K562 (cell line): ENCODE data around the gene ITGAL. TPM values are rescaled to one million over a fixed set of nuclear protein-coding genes. Genes with fewer than 3 reads are reported as not detected.

Experiments
- CTBP1 ChIP-seq: fragments of 450-650 bp; IDR thresholded peaks from 2 replicates; pipeline ENCODE4 v1.6.1; 2016; ENCODE audit warnings: borderline replicate concordance
- LEF1 ChIP-seq: fragments of 450-650 bp; IDR thresholded peaks from 2 replicates; pipeline ENCODE4 v1.6.1; 2016; ENCODE audit warnings: mild to moderate bottlenecking
- PHF21A ChIP-seq: fragments of 450-650 bp; IDR thresholded peaks from 2 replicates; pipeline ENCODE4 v1.6.1; 2017; ENCODE audit warnings: low read depth, borderline replicate concordance
- PHTF2 ChIP-seq: fragments of 250-450 bp; sonication (Bioruptor Pico); IDR thresholded peaks from 2 replicates; pipeline ENCODE4 v1.5.0; 2021; ENCODE audit warnings: mild to moderate bottlenecking
- RNF2 ChIP-seq: sonication (generic); IDR thresholded peaks from 2 replicates; pipeline ENCODE4 v1.6.1; 2016
- TOE1 ChIP-seq, 2 experiments: fragments of 450-650 bp in 1 of 2; sonication (generic) in 1 of 2; formaldehyde crosslinking in 1 of 2; IDR thresholded peaks; 2 replicates each; pipeline versions ENCODE4 v1.7.1 to v1.8.0; 2016 to 2022; ENCODE audit warnings: borderline replicate concordance in 2 of 2, mild to moderate bottlenecking in 2 of 2, antibody characterized with exemption in 1 of 2, inconsistent platforms in 1 of 2, low read depth in 1 of 2, missing genetic modification reagents in 1 of 2, moderate library complexity in 1 of 2
- ZFX ChIP-seq: sonication (generic); formaldehyde crosslinking; IDR thresholded peaks from 2 replicates; pipeline ENCODE4 v1.8.0; 2022; ENCODE audit warnings: mild to moderate bottlenecking, missing genetic modification reagents, moderate library complexity
- ZNF124 ChIP-seq: sonication (generic); formaldehyde crosslinking; IDR thresholded peaks from 2 replicates; pipeline ENCODE4 v1.8.1; 2022; ENCODE audit warnings: missing genetic modification reagents
- ZNF76 ChIP-seq: fragments of 250-450 bp; sonication (Bioruptor Pico); IDR thresholded peaks from 2 replicates; pipeline ENCODE4 v1.4.0; 2020; ENCODE audit warnings: mild to moderate bottlenecking, moderate library complexity, borderline replicate concordance
- polyA plus RNA-seq, 8 experiments: library from polyadenylated mRNA; depleted of rRNA in 4 of 8; stranded (reverse) in 5 of 8; unstranded in 3 of 8; fragments of >200 nt; fragmentation: Nextera tagmentation in 2 of 8; fragmentation: Illumina TruSeq in 1 of 8; extraction: Ambion mirVana in 2 of 8; extraction: Trizol in 1 of 8; gene quantifications; 2 replicates each; pipeline versions ENCODE4 v1.2.1 to v1.2.3, GENCODE V29; 2011 to 2014; ENCODE audit warnings: inconsistent platforms in 1 of 8, missing spikeins in 1 of 8
- total RNA-seq, 7 experiments: library from RNA; depleted of rRNA in 6 of 7; stranded (reverse); fragments of >200 nt in 6 of 7; fragmentation: Illumina TruSeq in 2 of 7; extraction: Trizol in 2 of 7; gene quantifications; 2 replicates each; pipeline versions ENCODE4 v1.2.1 to v1.2.3, GENCODE V29; 2011 to 2021; ENCODE audit warnings: low replicate concordance in 1 of 7
- TF ChIP-seq, protein P1 (sequence below), 2 experiments: fragments of 450-650 bp; IDR thresholded peaks; 2 replicates each; pipeline ENCODE4 v1.6.1; 2018; ENCODE audit warnings: mild to moderate bottlenecking in 2 of 2, low read depth in 1 of 2; ENCODE audit not compliant: partially characterized antibody in 2 of 2
- TF ChIP-seq, protein P2 (sequence below), 2 experiments: fragments of 450-650 bp; formaldehyde crosslinking in 1 of 2; IDR thresholded peaks; 2 replicates each; pipeline versions ENCODE4 v1.4.0 to v1.6.1; 2014 to 2020; ENCODE audit warnings: mild to moderate bottlenecking in 2 of 2, borderline replicate concordance in 1 of 2, low read depth in 1 of 2
- TF ChIP-seq, protein P3 (sequence below): fragments of 450-650 bp; IDR thresholded peaks from 2 replicates; pipeline ENCODE4 v1.6.1; 2016; ENCODE audit warnings: mild to moderate bottlenecking

ITGAL gene
- total and polyA plus RNA-seq, 9 of the 15 experiments (the other 6 are each of a cell fraction or from before 2014, with no cell fraction given): 0.01 to 0.53 TPM; not detected in 7

DNA sequence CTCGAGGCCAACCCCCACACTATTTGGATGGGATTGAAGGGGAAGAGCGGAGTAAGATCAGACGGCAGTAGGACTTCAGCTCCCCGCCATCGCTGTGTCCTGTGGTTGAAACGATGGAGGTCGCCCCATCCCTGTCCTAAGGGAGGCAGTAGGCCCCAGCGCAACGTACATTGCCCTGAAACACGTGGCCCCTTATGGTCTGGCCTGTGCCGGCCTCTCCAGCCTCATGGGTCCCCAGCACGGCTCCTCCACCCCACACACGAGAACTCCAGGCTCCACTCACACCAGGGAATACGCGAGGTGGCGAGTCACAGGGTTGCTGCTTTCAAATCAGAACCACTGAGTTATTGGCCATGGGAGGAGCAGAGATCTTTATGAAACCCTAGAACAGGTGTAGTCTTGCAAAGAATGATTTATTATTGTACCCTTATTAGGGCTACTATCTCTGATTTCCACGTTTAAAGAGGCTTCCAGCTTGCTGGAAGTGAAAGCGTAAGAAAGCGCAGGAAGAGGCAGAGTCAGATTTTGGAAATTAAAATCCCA, 42.0 kb upstream of the ITGAL start (continued):
- TF ChIP-seq ZNF124 (no peak), RNF2 (peak; percentile 67; the same call in 1 of the 2 replicates), ZNF76 (CRISPR knock-in tag) (no peak), LEF1 (0 out of 2 replicates have a peak, but pooled peaks have one; percentile 15), PHF21A (peak; percentile 3; the same call in 1 of the 2 replicates), ZFX (CRISPR knock-in tag) (peak; percentile 92), TOE1 (IDR thresholded peaks at IDR 0.05; ENCODE audit: borderline replicate concordance) (peak; percentile 27; the same call in 1 of the 2 replicates), TOE1 (CRISPR knock-in tag; IDR thresholded peaks at IDR 0.05; ENCODE audit: borderline replicate concordance, low read depth) (no peak), CTBP1 (peak; percentile 56; the same call in 1 of the 2 replicates), PHTF2 (CRISPR knock-in tag) (no peak)
- TF ChIP-seq, protein P1, sequence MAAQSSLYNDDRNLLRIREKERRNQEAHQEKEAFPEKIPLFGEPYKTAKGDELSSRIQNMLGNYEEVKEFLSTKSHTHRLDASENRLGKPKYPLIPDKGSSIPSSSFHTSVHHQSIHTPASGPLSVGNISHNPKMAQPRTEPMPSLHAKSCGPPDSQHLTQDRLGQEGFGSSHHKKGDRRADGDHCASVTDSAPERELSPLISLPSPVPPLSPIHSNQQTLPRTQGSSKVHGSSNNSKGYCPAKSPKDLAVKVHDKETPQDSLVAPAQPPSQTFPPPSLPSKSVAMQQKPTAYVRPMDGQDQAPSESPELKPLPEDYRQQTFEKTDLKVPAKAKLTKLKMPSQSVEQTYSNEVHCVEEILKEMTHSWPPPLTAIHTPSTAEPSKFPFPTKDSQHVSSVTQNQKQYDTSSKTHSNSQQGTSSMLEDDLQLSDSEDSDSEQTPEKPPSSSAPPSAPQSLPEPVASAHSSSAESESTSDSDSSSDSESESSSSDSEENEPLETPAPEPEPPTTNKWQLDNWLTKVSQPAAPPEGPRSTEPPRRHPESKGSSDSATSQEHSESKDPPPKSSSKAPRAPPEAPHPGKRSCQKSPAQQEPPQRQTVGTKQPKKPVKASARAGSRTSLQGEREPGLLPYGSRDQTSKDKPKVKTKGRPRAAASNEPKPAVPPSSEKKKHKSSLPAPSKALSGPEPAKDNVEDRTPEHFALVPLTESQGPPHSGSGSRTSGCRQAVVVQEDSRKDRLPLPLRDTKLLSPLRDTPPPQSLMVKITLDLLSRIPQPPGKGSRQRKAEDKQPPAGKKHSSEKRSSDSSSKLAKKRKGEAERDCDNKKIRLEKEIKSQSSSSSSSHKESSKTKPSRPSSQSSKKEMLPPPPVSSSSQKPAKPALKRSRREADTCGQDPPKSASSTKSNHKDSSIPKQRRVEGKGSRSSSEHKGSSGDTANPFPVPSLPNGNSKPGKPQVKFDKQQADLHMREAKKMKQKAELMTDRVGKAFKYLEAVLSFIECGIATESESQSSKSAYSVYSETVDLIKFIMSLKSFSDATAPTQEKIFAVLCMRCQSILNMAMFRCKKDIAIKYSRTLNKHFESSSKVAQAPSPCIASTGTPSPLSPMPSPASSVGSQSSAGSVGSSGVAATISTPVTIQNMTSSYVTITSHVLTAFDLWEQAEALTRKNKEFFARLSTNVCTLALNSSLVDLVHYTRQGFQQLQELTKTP (IDR thresholded peaks at IDR 0.05; ENCODE audit: low read depth in 1 of 2, partially characterized antibody in 2 of 2): peak; percentile 48 to 55
- TF ChIP-seq, protein P2, sequence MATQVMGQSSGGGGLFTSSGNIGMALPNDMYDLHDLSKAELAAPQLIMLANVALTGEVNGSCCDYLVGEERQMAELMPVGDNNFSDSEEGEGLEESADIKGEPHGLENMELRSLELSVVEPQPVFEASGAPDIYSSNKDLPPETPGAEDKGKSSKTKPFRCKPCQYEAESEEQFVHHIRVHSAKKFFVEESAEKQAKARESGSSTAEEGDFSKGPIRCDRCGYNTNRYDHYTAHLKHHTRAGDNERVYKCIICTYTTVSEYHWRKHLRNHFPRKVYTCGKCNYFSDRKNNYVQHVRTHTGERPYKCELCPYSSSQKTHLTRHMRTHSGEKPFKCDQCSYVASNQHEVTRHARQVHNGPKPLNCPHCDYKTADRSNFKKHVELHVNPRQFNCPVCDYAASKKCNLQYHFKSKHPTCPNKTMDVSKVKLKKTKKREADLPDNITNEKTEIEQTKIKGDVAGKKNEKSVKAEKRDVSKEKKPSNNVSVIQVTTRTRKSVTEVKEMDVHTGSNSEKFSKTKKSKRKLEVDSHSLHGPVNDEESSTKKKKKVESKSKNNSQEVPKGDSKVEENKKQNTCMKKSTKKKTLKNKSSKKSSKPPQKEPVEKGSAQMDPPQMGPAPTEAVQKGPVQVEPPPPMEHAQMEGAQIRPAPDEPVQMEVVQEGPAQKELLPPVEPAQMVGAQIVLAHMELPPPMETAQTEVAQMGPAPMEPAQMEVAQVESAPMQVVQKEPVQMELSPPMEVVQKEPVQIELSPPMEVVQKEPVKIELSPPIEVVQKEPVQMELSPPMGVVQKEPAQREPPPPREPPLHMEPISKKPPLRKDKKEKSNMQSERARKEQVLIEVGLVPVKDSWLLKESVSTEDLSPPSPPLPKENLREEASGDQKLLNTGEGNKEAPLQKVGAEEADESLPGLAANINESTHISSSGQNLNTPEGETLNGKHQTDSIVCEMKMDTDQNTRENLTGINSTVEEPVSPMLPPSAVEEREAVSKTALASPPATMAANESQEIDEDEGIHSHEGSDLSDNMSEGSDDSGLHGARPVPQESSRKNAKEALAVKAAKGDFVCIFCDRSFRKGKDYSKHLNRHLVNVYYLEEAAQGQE (IDR thresholded peaks at IDR 0.05; ENCODE audit: borderline replicate concordance): peak; percentile 50; the same call in 1 of the 2 replicates
- TF ChIP-seq, protein P2 (CRISPR knock-in tag; IDR thresholded peaks at IDR 0.05; ENCODE audit: low read depth): no peak
- TF ChIP-seq, protein P3, sequence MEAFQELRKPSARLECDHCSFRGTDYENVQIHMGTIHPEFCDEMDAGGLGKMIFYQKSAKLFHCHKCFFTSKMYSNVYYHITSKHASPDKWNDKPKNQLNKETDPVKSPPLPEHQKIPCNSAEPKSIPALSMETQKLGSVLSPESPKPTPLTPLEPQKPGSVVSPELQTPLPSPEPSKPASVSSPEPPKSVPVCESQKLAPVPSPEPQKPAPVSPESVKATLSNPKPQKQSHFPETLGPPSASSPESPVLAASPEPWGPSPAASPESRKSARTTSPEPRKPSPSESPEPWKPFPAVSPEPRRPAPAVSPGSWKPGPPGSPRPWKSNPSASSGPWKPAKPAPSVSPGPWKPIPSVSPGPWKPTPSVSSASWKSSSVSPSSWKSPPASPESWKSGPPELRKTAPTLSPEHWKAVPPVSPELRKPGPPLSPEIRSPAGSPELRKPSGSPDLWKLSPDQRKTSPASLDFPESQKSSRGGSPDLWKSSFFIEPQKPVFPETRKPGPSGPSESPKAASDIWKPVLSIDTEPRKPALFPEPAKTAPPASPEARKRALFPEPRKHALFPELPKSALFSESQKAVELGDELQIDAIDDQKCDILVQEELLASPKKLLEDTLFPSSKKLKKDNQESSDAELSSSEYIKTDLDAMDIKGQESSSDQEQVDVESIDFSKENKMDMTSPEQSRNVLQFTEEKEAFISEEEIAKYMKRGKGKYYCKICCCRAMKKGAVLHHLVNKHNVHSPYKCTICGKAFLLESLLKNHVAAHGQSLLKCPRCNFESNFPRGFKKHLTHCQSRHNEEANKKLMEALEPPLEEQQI: no peak
